ENCODE results near the gene ERI2.

DNA sequence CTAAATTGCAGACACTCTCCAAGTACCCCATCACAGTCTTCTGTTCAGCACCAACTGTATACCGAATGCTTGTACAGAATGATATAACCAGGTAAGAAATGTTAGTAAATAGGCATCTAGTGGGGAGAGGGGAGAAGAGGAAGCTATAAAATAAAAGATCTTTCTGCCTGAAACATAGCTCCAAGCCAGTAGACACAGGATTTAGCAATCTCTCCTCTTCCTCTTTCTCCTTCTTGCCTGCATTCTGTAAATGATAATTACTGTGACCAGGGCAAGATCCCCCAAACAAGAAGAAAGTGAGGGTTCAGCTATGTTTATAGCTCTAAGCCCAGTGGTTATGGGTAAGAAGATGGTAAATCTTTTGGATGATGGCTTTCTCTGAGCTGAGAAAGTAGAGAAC, 24.6 kb downstream of the ERI2 start:
- TF ChIP-seq POLR2A (IDR thresholded peaks at IDR 0.05), result no peak
- TF ChIP-seq, protein P1, sequence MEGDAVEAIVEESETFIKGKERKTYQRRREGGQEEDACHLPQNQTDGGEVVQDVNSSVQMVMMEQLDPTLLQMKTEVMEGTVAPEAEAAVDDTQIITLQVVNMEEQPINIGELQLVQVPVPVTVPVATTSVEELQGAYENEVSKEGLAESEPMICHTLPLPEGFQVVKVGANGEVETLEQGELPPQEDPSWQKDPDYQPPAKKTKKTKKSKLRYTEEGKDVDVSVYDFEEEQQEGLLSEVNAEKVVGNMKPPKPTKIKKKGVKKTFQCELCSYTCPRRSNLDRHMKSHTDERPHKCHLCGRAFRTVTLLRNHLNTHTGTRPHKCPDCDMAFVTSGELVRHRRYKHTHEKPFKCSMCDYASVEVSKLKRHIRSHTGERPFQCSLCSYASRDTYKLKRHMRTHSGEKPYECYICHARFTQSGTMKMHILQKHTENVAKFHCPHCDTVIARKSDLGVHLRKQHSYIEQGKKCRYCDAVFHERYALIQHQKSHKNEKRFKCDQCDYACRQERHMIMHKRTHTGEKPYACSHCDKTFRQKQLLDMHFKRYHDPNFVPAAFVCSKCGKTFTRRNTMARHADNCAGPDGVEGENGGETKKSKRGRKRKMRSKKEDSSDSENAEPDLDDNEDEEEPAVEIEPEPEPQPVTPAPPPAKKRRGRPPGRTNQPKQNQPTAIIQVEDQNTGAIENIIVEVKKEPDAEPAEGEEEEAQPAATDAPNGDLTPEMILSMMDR (IDR thresholded peaks at IDR 0.05), result no peak
